GM18498 (cell line): ENCODE data around the gene RBM33.
"Not testable (repeated sequence)": the region's sequence is repeated elsewhere in the genome, so short reads cannot be mapped to it uniquely, and the experiment has no call there.

Experiments
- ATAC-seq: cut with Tn5 transposase; IDR thresholded peaks from one replicate; pipeline ENCODE4 v1.9.1; 2021; ENCODE audit warnings: mild to moderate bottlenecking, moderate library complexity; ENCODE audit not compliant: unreplicated experiment

Gene RBM33

DNA sequence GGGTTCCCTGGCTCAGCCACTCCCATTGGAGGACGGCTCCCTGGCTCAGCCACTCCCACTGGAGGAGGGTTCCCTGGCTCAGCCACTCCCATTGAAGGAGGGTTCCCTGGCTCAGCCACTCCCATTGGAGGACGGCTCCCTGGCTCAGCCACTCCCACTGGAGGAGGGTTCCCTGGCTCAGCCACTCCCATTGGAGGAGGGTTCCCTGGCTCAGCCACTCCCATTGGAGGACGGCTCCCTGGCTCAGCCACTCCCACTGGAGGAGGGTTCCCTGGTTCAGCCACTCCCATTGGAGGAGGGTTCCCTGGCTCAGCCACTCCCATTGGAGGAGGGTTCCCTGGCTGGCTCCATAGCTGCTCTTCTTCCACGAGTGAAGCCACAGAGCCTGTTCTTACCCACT lies 173.1 kb downstream of the RBM33 start:
- ATAC-seq: not testable (repeated sequence)

DNA sequence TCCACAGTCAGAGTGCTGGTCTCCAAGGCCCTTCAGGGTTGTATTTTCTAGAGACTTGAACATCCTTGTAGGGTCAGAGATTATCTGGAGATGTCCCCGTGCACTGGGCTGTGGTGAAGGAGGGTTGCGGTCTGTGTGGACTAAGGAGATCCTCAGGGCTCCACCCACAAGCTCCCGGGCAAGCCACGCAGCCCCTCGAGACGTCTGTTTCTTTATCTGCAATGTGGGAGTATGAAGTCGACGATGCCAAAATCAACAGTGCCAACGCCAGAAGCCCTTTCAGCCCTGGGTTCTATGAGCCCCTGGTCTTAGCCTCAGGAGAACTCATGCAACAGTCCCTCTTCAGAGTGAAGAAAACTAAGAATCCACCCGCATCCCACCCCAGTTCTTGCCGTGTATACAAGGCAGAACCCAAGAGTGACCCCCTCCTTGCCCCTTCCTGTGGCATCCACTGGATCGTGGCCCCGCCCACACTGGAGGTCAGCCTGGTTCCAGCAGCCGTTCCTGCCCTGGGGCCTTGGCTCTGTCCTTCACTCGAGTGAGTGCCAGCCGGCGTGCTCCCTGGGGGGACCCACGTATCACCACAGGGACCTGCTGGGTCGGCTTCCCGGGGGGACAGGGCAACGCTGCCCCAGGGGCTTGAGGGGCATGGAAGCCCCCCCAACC lies 173.8 kb downstream of the RBM33 start:
- ATAC-seq: no peak

DNA sequence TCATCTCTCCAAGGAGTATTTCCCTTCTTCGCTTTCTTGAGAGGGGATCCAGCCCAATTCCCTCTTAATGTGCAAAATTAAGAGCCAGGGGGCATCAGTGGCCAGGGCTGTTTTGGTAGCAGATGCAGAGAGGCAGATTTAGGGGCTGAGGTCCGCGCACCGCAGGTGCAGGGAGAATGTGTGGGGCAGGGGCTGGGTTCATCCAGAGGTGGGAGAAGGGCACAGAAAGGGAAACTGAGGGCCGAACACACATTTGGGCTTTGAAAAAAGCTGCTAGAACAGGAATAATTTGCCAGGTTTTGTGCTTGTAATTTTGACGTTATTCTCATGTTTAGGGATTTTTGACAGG lies 174.3 kb downstream of the RBM33 start:
- no peak for ATAC-seq

DNA sequence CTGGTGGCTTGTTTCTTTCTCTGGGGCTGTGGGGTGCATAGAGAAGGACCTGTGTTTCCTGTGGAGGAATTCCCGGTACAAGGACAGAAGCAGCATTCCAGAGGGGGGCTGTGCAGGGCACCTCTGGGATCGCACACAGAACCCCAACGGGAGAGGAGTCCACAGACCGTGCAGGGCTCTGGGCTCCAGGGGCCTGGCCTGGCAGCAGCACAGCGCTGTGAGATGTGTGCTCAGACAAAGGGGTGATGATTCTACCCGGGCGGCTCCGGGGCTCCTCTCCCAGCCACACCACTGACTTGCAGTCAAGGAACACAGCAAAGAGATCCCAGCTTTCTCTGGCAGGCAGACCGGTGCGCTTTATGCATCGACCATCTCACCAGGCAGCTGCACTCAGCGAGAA lies 174.7 kb downstream of the RBM33 start:
- ATAC-seq: no peak

DNA sequence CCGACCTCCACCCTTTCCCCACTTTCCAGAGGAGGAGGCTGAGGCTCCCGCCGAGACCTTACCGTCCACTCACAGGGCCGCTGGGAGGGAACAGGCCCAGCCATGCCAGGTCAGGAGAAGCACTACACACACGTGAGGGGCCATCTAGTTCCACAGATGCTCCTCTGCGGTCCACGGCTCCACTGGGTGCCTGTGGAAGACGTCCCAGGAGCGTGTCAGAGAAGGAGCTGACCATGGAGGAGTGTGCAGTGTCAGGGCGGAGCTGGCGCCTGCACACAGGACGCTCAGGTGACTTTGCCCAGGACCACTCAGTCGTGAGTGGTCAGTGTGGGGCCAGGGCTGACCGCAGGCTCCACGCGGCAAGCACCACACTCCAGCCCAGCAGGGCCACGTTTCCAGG lies 175.8 kb downstream of the RBM33 start:
- ATAC-seq: no peak

DNA sequence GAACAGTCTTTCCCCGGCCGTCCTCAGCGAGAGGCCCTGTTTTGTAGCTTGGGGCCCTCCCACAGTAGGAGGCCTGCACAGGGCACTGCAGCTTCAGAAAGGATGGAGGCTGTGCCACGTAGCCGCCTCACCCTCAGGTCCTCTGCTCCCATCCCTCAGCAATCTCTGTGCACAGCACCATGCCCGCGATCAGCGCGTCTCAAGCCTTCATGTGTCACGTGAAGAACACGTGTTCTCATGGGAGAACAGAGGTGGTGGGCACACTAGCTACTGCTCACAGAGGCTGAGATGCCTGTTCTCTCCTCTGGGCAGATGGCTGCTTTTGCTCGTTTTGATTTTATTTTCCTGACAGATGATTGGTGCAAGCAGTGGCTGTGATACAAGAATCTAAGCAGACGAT lies 176.3 kb downstream of the RBM33 start:
- ATAC-seq: no peak

DNA sequence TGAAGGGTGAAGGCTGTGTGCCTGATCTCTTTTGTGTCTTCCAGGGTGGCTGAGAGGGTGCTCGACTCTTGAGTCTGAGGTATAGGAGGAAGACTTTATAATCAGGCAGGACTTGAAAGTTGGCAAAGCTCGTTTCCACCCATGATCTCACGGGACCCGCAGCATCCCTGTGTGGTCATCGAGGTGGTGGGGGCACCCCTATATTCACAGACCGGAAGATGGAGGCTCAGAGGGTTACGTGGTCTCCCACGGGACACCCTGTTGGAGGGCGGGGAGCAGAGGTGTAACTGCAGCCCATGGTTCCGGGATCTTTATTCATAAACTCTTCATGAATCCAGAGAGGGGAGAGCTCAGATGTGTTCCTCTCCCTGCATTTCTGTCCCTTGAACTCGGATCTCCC lies 177.4 kb downstream of the RBM33 start:
- ATAC-seq: no peak

DNA sequence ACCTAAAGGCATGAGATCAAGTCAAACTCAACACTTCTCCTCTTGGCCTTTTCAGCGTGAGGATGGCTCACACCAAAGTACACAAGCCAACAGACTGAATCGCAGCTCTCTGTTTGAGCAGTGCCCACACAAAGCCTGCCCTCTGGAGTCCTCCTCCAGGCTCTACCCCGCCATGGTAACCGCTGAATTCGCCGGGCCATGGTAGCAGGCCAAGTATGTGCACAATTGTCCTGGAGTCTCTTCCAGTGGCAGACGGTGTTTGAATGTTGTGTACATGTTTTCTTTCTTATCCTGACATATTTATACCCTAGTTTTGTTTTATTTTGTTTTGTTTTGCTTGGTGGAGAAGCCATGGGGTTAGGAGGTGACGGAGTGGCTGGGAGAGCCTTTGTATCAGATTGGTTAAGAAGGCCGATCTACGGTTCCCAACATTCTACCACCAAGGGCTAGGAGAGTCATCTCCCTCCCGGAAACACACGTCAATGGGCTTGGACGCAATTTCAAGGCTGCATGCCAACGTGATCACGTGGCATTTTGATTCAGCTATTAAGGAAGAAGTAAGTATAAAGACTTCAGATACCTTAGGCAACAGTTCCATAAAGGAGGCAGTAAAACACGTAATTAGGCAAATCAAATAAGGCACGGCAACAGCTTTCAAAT lies 179.9 kb downstream of the RBM33 start:
- ATAC-seq: no peak

DNA sequence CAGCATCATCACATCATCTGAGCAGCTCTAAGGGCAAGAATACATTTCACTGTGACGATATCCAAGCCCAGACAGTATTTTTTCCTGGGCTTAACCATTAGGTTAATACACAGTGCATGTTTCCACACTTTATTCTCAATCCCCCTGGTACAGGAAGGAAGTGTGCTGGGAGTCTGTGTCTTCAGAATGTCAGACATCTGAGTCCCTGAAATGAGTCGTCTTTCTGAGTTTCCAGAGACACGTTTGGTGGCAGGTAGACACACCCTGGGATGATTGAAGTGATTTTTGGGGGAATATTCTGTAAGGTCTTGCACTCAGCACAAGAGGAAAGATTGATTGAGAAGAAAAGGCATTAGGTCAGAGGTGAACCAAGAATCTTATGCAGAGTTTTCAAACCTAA lies 180.9 kb downstream of the RBM33 start:
- ATAC-seq: no peak

DNA sequence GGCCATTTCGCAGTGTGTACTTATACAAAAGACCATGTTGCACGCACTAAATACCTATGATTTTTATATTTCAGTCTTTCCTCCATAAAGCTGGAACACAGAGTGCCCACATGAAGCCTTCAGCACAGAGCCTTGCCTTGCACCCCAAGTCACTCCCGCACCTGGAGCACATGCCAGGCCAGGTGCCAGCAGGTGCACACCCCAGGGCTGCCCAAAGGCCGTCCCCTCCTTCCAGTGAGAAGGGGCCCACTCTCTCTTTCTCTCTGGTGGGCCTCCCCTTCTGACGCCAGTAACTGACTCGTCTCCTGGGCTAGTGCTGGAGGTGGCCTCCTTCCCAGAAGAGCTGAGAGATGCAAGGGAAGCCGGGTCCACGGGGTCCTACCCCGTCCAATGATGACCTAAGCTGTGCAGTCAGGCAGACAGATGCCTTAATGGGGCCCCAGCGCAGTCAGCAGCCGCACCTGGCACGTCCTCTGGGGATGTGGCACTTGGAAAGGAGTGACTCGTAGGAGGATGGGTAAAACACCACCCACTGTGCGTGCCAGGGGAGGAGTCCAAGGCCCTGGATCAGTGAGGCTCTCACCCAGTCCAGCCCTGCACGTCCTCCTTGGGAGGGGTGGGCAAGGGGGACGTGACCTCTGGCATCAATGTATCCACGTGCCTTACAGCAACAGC lies 185.5 kb downstream of the RBM33 start:
- ATAC-seq: no peak
